Cardiac fibroblast (primary cell): ENCODE results near the gene KL.

Experiments
- DNase-seq, 2 donors: peaks; one replicate each; pipeline versions ENCODE4 v3.0.0 to v3.0.0-alpha.2; 2010; ENCODE audit warnings: low read depth in 2 of 2
- H3K4me3 ChIP-seq, 2 donors: replicated peaks in 1 of 2; 1 replicate in 1 of 2; 2 replicates in 1 of 2; pipeline ENCODE4 v1.5.1; 2011; ENCODE audit warnings: low read depth in 2 of 2, low read length in 2 of 2, mild to moderate bottlenecking in 2 of 2, moderate library complexity in 1 of 2
- CTCF ChIP-seq: IDR thresholded peaks from one replicate; pipeline ENCODE4 v1.5.1; 2011; ENCODE audit warnings: low read depth, mild to moderate bottlenecking, low read length, inconsistent platforms

Gene KL

GRCh38 chr13:33073338-33073737 lies 57.1 kb downstream of the KL start:
- no peak overlapping the region for H3K4me3 ChIP-seq
- no peak for TF ChIP-seq CTCF
- DNase-seq, result no peak

- no peak overlapping the region for H3K4me3 ChIP-seq
- DNase-seq, result no peak
- no peak for TF ChIP-seq CTCF
Measured at GRCh38 chr13:33076001-33076992, 60.1 kb downstream of the KL start.

- H3K4me3 ChIP-seq, result no peak overlapping the region
- no peak for DNase-seq
- no peak for TF ChIP-seq CTCF
Measured at GRCh38 chr13:33078263-33078662, 62.0 kb downstream of the KL start.

GRCh38 chr13:33079960-33080359 lies 63.7 kb downstream of the KL start:
- no peak for TF ChIP-seq CTCF
- no peak overlapping the region for H3K4me3 ChIP-seq
- DNase-seq, result no peak

GRCh38 chr13:33080972-33081590 lies 64.9 kb downstream of the KL start:
- peak overlapping the region in 1 of 2 donors; percentile 15 for H3K4me3 ChIP-seq
- no peak for TF ChIP-seq CTCF
- peak; percentile 44 to 81 for DNase-seq

- no peak for DNase-seq
- no peak for TF ChIP-seq CTCF
- no peak overlapping the region for H3K4me3 ChIP-seq
Measured at GRCh38 chr13:33081666-33082065, 65.4 kb downstream of the KL start.
